ENCODE data around the gene UBE2D3.

UBE2D3 gene

GRCh38 chr4:102792361-102792936 lies 34.9 kb downstream of the UBE2D3 start:
- CTCF ChIA-PET: interaction anchor here (1.0 to 1.2 kb wide), 2 partner anchors 11 to 31 kb away, joined by 3 read pairs; no protein-coding TSS in a partner anchor
- no peak overlapping the region for H3K27ac Mint-ChIP-seq

GRCh38 chr4:102791318-102791835 lies 36.0 kb downstream of the UBE2D3 start:
- Mint-ChIP-seq H3K4me1 (peaks cover 5% of the 10 kb centered on the region), H3K27me3 (no peaks in the 10 kb centered on the region), H3K4me3 (no peak overlapping the region), H3K36me3 (peaks cover 46% of the 10 kb centered on the region), H3K27ac (no peak overlapping the region), H3K9me3 (no peaks in the 10 kb centered on the region)
- CTCF ChIA-PET: no interaction called here
- no peak for DNase-seq

More at GRCh38 chr4:102792361-102792936, 34.9 kb downstream of the UBE2D3 start:
- no peak overlapping the region for H3K4me3 Mint-ChIP-seq
- H3K9me3 Mint-ChIP-seq: no peaks in the 10 kb centered on the region
- DNase-seq: no peak
- peaks cover 53% of the 10 kb centered on the region for H3K36me3 Mint-ChIP-seq
- H3K27me3 Mint-ChIP-seq: no peaks in the 10 kb centered on the region
- peaks cover 5% of the 10 kb centered on the region for H3K4me1 Mint-ChIP-seq

DNA sequence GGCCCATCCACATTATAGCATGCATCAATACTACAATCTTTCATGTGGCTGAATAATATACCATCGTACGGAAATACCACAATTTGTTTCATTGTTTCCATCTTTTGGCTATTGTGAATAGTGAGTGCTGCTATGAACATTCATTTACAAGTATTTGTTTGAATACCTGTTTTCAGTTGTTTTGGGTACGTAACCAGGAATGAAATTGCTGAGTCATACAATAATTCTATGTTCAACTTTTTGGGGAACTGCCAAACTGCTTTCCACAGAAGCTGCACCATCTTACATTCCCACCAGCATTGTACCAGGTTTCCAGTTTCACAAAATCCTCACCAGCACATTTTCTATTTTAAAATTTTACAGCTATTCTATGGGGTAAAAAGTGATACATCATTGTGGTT lies 38.0 kb downstream of the UBE2D3 start:
- CTCF ChIA-PET: no interaction called here
- DNase-seq: no peak
- Mint-ChIP-seq H3K4me3 (no peak overlapping the region), H3K9me3 (no peaks in the 10 kb centered on the region), H3K27me3 (peaks cover 1% of the 10 kb centered on the region), H3K4me1 (peaks cover 5% of the 10 kb centered on the region), H3K27ac (no peak overlapping the region), H3K36me3 (peaks cover 28% of the 10 kb centered on the region)

- peaks cover 5% of the 10 kb centered on the region for H3K4me1 Mint-ChIP-seq
- no peak overlapping the region for H3K4me3 Mint-ChIP-seq
- peaks cover 18% of the 10 kb centered on the region for H3K36me3 Mint-ChIP-seq
- CTCF ChIA-PET: no interaction called here
- H3K9me3 Mint-ChIP-seq: no peaks in the 10 kb centered on the region
- H3K27me3 Mint-ChIP-seq: peaks cover 4% of the 10 kb centered on the region
- DNase-seq: no peak
- H3K27ac Mint-ChIP-seq: no peak overlapping the region
Measured at GRCh38 chr4:102787944-102788343, 39.4 kb downstream of the UBE2D3 start.

GRCh38 chr4:102787096-102787881 lies 40.1 kb downstream of the UBE2D3 start:
- CTCF ChIA-PET: no interaction called here
- Mint-ChIP-seq H3K36me3 (peaks cover 11% of the 10 kb centered on the region), H3K27me3 (peaks cover 4% of the 10 kb centered on the region), H3K4me3 (no peak overlapping the region), H3K27ac (no peak overlapping the region), H3K4me1 (peaks cover 2% of the 10 kb centered on the region), H3K9me3 (no peaks in the 10 kb centered on the region)
- no peak for DNase-seq

DNA sequence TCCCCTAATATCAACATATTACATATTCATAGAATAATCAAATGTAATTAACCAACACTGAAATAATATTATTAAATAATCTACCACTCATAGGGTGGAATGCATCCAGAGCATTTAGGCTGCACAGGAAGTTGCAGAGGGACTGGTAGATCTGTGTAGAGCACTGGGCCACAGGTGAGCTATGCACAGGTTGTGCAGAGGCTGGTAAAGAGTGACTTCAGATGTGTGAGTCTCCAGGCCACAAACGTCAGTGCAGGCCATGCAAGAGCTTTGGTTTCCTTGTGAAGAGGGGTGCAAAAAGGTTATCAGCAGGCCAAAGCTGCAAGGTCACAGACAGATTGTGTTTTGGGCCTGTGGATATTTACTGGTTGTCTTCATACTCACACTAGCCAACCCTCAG lies 41.1 kb downstream of the UBE2D3 start:
- Mint-ChIP-seq H3K27me3 (peaks cover 4% of the 10 kb centered on the region), H3K4me3 (no peak overlapping the region), H3K9me3 (no peaks in the 10 kb centered on the region), H3K36me3 (peaks cover 2% of the 10 kb centered on the region), H3K27ac (no peak overlapping the region), H3K4me1 (no peaks in the 10 kb centered on the region)
- CTCF ChIA-PET: no interaction called here
- DNase-seq: no peak

- no peak overlapping the region for H3K27ac Mint-ChIP-seq
- H3K27me3 Mint-ChIP-seq: peaks cover 12% of the 10 kb centered on the region
- H3K4me1 Mint-ChIP-seq: no peaks in the 10 kb centered on the region
- H3K36me3 Mint-ChIP-seq: peaks cover 3% of the 10 kb centered on the region
- no peaks in the 10 kb centered on the region for H3K9me3 Mint-ChIP-seq
- no peak overlapping the region for H3K4me3 Mint-ChIP-seq
- DNase-seq: no peak
- CTCF ChIA-PET: no interaction called here
Measured at GRCh38 chr4:102783006-102783405, 44.3 kb downstream of the UBE2D3 start.

- no peak overlapping the region for H3K27ac Mint-ChIP-seq
- H3K4me1 Mint-ChIP-seq: no peaks in the 10 kb centered on the region
- H3K27me3 Mint-ChIP-seq: peaks cover 17% of the 10 kb centered on the region
- no peak for DNase-seq
- peaks cover 5% of the 10 kb centered on the region for H3K36me3 Mint-ChIP-seq
- no peak overlapping the region for H3K4me3 Mint-ChIP-seq
- H3K9me3 Mint-ChIP-seq: no peaks in the 10 kb centered on the region
- CTCF ChIA-PET: no interaction called here
Measured at GRCh38 chr4:102781570-102781969, 45.8 kb downstream of the UBE2D3 start.

GRCh38 chr4:102780476-102781144 lies 46.7 kb downstream of the UBE2D3 start:
- Mint-ChIP-seq H3K27ac (no peak overlapping the region), H3K27me3 (peaks cover 20% of the 10 kb centered on the region), H3K4me3 (no peak overlapping the region), H3K4me1 (no peaks in the 10 kb centered on the region), H3K9me3 (no peaks in the 10 kb centered on the region), H3K36me3 (peaks cover 5% of the 10 kb centered on the region)
- DNase-seq: no peak
- CTCF ChIA-PET: no interaction called here

DNA sequence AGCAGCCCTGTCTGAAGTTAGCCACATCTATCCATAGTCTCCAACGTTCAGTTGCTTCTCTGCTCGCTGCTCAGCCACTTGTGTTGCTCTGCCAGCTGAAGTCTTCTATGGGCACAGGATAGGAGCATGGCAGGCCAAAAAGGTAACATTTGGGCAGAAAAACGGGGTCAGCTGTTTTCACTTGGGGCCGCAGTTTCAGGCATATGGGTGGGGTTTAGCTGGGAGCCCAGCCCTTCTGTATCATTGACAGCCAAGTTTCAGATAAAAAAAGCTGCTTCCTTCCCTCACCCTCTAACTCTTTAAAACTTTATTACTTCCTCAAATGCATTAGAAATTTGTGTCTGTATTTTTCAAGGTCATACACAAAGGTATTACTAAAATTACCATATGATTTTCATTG lies 48.1 kb downstream of the UBE2D3 start:
- DNase-seq: no peak
- H3K27ac Mint-ChIP-seq: no peak overlapping the region
- H3K36me3 Mint-ChIP-seq: peaks cover 5% of the 10 kb centered on the region
- H3K9me3 Mint-ChIP-seq: no peaks in the 10 kb centered on the region
- CTCF ChIA-PET: no interaction called here
- H3K27me3 Mint-ChIP-seq: peaks cover 22% of the 10 kb centered on the region
- no peaks in the 10 kb centered on the region for H3K4me1 Mint-ChIP-seq
- no peak overlapping the region for H3K4me3 Mint-ChIP-seq

DNA sequence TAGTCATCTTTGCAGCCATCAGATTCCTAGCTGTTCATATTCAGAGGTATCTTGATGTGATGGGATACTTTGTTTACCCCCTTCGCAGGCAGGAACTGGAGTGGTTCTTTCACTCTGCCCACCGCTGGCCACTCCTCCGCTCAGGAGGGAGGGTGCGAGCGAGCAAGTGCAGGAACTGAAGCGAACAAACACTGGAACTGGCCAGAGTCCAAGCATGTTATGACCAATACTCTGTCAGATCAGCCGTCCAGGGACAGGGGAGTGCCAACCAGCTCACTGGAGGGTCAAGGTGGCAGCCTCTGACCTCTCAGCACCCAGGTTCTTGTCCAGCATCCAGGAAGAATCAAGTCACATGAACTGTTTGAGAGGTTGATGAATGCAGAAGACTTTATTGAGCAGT lies 48.6 kb downstream of the UBE2D3 start:
- H3K4me1 Mint-ChIP-seq: no peaks in the 10 kb centered on the region
- H3K27ac Mint-ChIP-seq: no peak overlapping the region
- H3K9me3 Mint-ChIP-seq: no peaks in the 10 kb centered on the region
- no peak for DNase-seq
- CTCF ChIA-PET: no interaction called here
- no peak overlapping the region for H3K4me3 Mint-ChIP-seq
- peaks cover 5% of the 10 kb centered on the region for H3K36me3 Mint-ChIP-seq
- H3K27me3 Mint-ChIP-seq: peaks cover 21% of the 10 kb centered on the region

GRCh38 chr4:102775805-102776204 lies 51.5 kb downstream of the UBE2D3 start:
- peaks cover 21% of the 10 kb centered on the region for H3K27me3 Mint-ChIP-seq
- no peaks in the 10 kb centered on the region for H3K4me1 Mint-ChIP-seq
- DNase-seq: no peak
- CTCF ChIA-PET: no interaction called here
- no peak overlapping the region for H3K27ac Mint-ChIP-seq
- H3K9me3 Mint-ChIP-seq: no peaks in the 10 kb centered on the region
- peaks cover 5% of the 10 kb centered on the region for H3K36me3 Mint-ChIP-seq
- no peak overlapping the region for H3K4me3 Mint-ChIP-seq

- H3K27ac Mint-ChIP-seq: no peak overlapping the region
- peaks cover 21% of the 10 kb centered on the region for H3K27me3 Mint-ChIP-seq
- H3K36me3 Mint-ChIP-seq: peaks cover 3% of the 10 kb centered on the region
- CTCF ChIA-PET: no interaction called here
- no peak overlapping the region for H3K4me3 Mint-ChIP-seq
- H3K9me3 Mint-ChIP-seq: no peaks in the 10 kb centered on the region
- no peaks in the 10 kb centered on the region for H3K4me1 Mint-ChIP-seq
- no peak for DNase-seq
Measured at GRCh38 chr4:102774254-102774653, 53.1 kb downstream of the UBE2D3 start.

- no peak for DNase-seq
- no peaks in the 10 kb centered on the region for H3K4me1 Mint-ChIP-seq
- H3K27me3 Mint-ChIP-seq: peaks cover 13% of the 10 kb centered on the region
- H3K4me3 Mint-ChIP-seq: no peak overlapping the region
- H3K9me3 Mint-ChIP-seq: no peaks in the 10 kb centered on the region
- no peak overlapping the region for H3K27ac Mint-ChIP-seq
- CTCF ChIA-PET: no interaction called here
- peaks cover under 1% of the 10 kb centered on the region for H3K36me3 Mint-ChIP-seq
Measured at GRCh38 chr4:102772738-102773340, 54.5 kb downstream of the UBE2D3 start.

Data from activated naive CD4-positive, alpha-beta T cell treated with anti-CD3 and anti-CD28 coated beads, Interleukin-2, amount 10 ng/mL, durations not matched to agents 7 days and 5 days (primary cell).